HG03103 (cell line): ENCODE results near the gene OXSR1.
A peak's percentile ranks its signal among the peaks of the same experiment; 100 is the strongest.
"Not testable (repeated sequence)": the region's sequence is repeated elsewhere in the genome, so short reads cannot be mapped to it uniquely, and the experiment has no call there.

Source experiments
- ATAC-seq: cut with Tn5 transposase; IDR thresholded peaks from one replicate; pipeline ENCODE4 v1.9.1; 2021; ENCODE audit warnings: low read depth; ENCODE audit not compliant: unreplicated experiment

The OXSR1 gene

DNA sequence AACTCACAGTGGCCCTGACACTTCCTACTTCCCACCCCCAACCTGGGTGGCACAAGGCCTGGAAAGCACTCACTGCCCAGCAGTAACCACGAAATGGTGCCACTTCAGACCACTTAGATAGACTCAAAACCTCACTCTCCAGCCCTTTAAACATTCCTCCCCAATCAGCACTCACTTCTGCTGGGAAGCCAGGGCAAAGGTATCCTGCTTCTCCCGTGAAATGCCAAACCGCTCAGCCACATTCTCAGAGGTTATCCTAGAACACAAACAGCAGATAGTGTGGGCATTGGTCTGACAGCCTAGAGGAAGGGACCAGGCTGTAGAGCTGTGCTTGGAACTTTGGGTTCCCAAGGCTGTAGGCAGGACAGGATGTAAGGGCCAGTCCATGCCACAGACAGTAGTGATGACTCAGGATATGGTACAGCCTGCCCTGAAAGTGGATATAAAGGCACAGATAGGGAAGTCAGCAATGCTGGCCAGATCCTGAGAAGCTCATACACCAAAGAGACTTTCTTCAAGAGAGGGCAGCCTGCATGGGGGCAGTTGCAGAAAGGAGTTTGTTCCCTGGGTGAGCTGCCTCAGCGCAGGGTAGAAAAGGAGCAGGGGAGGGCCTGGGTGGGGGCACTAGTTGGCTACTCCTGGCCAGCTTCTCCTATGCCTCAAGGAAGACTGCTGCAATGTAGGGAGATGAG lies 37.6 kb upstream of the OXSR1 start:
- no peak for ATAC-seq

DNA sequence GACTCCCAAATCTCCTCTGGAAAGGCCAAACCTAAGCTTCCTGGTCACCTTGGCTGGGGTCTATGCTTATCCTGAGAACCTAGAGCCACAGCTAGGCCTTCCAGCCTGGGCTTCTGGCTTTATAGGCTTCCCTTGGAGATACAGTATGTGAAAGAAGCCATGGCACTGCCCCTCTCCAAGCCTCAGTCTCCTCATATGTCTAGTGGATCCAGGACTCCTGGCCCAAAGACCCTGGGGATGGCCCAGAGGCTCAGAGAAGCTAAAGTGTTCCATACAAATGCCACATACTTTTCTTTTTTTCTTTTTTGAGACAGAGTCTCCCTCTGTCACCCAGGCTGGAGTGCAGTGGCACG lies 37.1 kb upstream of the OXSR1 start:
- ATAC-seq: no peak

DNA sequence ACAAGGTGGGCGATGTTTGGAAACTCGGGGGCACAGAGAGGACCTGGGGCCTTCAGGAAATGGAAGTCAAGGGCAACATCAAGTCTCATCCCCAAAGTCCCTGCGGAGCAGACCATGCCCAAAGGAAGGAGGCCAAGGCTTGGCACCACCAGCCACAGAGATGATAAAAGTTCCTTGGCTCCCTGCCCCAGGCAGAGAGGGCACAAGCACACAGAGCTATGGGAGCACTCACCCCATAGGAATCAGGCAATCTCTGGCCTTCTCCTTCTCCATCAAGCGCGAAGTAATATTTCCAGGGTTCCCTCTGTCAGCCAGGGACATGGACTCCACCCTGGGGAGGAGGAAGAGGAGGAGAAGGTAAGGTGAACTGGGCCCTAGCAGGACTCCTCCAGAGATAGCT lies 36.3 kb upstream of the OXSR1 start:
- ATAC-seq: no peak

DNA sequence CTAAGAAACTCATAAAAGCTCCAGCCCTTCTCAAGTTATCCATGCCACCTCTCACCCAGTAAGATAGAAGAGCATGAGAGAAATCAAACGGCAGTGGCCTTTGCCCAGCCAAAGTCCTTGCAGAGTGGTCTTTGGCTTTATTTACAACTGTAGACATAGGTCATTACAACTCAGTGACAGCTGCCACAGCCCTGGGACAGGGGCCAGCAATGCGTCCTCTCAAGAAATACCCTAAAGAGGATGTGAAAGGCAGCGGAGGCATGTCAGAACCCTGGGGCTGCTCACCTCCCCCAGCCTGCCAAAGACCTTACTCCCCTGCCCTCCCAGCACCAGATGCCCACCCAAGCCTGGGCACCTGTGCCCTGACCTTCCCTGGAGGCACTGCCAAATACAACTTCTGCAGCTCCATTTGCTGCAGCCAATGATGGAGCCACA lies 34.7 kb upstream of the OXSR1 start:
- no peak for ATAC-seq

DNA sequence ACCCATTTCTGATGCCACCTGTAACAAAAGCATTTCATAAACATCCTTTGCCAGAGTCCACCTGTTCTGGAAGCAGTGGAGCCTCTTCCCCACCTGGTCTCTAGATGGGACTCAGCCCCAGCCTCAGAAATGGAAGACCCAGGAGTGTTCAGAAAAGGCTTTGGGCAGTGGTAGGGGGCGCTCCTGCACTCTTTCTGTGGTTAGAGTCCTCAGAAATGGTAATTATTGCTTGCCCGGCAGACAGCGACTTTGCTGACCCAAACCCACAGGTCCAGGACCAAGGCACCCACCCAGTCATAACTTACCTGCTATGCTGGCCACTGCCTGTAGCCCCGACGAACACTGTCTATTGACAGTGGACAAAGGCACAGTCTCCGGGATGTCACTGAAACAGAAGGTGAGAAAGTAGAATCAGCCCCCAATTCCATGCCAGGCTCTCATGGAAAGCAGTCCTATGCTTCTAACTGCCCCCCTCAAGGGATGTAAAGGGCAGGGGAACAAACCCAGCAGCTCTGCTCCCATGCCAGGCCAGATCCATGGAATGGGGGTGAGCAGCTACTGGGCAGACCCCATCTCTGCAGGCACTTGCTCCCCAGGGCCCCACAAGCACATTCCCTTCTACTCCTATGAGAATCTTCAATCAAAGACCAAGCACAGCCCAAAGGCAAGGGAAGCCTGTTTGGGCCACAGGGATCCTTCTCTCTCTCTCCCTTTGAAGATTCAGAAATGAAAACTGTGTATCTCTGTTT lies 33.5 kb upstream of the OXSR1 start:
- no peak for ATAC-seq

DNA sequence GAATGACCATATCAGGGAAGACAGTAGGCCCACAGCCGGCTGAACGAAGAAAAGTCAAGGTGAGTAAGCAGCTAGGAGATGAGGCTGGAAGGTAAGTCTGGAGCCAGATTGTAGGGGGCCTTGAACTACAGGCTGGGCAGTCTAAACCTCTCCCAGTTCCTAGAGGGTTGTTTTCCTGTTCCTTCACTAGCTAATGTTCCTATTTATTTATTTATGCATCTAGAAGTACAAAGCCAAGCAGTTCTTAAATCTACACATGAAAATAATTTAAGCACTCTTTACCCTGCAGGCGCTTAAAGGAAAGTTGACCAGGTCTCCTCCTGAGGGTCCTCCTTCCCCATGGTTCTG lies 32.2 kb upstream of the OXSR1 start:
- ATAC-seq: no peak

DNA sequence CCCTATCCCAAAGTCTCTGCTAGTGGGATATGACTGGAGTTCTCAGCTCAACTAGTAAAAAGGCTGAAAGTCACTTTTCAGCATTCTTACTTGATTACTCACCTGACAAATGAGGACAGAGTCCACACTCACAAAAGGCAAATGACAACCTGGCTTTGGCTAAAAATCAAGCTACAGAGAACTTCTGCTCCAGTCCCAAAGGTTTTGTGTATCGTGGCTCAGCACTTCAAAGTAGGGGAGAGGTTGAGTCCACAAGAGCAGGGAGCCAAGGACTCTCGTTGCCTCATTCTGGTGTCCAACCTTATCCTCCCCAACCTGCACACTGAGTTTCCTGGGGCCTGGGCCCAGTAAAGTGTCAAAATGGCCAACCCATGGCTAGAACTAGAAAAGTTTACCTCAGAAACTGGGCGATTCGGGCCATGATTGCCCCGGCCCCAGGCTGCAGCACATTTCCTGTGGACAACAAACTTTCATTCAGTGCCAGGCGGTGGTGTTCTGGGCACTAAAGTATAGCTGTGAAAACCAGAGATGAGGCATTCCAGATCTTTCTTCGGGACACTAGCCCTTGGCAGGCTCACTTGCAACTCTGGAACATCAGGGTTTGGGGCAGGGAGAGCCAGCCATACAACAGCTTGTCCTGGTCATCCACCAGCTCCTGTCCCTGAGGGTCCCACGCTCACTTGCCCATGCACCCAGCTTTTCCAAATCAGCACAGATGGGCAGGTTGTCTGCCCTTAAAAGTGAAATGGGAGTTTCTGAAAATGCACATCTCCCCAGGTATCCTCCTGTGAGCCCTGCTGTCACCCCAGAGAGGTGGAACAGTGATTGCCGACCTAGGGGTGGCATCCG lies 31.6 kb upstream of the OXSR1 start:
- ATAC-seq: no peak

DNA sequence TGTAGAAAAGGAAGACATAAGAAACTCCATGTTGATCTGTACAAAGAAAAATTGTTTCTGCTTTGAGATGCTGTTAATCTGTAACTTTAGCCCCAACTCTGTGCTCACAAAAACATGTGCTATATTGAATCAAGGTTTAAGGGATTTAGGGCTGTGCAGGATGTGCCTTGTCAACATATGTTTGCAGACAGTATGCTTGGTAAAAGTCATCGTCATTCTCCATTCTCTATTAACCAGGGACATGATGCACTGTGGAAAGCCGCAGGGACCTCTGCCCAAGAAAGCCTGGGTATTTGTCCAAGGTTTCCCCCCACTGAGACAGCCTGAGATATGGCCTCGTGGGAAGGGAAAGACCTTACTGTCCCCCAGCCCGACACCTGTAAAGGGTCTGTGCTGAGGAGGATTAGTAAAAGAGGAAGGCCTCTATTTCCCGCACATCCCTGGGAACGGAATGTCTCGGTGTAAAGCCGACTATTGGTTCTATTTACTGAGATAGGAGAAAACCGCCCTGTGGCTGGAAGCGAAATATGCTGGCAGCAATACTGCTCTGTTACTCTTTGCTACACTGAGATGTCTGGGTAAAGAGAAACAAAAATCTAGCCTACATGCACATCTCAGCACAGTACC lies 30.7 kb upstream of the OXSR1 start:
- ATAC-seq: not testable (repeated sequence)

DNA sequence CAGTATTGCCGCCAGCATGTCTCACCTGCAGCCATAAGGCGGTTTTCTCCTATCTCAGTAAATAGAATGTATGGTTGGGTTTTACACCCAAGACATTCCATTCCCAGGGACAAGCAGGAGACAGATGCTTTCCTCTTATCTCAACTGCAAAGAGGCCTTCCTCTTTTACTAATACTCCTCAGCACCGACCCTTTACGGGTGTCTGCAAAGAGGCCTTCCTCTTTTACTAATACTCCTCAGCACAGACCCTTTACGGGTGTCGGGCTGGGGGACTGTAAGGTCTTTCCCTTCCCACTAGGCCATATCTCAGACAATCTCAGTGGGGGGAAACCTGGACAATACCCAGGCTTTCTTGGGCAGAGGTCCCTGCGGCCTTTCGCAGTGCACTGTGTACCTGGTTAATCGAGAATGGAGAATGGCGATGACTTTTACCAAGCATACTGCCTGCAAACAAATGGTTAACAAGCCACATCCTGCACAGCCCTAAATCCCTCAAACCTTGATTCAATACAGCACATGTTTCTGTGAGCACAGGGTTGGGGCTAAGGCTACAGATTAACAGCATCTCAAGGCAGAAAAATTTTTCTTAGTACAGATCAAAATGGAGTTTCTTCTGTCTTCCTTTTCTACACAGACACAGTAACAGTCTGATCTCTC lies 29.6 kb upstream of the OXSR1 start:
- not testable (repeated sequence) for ATAC-seq

DNA sequence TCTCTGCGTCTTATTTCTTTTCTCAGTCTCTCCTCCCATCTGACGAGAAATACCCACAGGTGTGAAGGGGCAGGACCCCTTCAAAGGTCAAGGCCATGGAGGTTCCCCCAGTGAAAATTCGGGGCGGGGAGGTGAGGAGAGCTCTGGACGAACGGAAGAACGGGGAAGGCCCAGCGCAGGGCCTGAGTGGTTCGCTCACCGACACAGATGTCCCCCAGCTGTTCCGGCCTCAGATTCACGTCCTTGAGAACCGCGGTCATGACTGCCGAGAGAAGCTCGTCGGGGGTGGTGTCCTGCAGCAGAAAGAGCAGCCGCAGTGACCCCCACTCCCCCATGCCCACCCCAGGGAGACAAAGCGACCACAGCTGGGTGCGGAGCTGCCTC lies 29.0 kb upstream of the OXSR1 start:
- no peak for ATAC-seq

DNA sequence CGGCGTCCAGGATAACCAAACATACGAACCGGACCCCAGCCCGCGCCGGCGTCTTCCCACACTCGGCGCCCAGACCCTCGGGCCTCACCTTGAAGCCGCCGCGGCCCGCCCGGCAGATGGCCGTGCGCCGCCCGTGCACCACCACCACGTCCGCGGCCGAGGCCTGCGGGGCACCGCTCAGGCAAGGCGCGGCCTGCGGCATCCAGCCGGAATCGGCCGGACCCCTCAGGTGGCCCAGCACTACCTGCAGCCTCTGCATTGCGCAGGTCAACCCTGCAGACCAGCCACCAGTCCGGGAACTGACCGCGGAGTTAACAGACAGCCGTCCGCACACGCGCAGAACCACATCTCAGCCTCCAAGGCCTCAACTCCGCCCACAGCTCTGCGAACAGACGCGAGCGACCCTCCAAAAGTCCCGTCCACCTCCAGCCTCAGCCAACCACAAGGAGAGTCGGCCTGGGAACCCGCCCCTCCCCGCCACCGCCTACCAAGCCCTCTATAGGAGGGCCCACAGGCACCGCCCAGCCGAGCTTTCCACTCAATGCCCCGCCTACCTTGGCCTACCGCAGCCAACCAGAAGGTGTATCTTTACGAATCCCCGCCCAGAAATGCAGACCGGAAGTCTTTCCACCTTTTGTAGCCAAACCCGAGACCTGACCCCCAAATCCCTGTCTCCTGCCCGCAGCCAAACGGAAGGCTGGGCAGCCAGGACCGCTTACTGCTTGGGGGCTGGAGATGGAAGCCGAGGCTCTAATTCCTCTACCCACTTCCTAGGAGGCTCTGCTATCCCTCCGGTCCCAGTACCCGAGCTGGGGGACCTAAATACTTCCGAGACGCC lies 28.3 kb upstream of the OXSR1 start, which contains the start of gene ACAA1:
ACAA1 (minus strand) TSS at position 351 of the 838 bp plus-strand sequence; CDS start at position 259, 92 bp downstream.
- ATAC-seq: peak; percentile 84

DNA sequence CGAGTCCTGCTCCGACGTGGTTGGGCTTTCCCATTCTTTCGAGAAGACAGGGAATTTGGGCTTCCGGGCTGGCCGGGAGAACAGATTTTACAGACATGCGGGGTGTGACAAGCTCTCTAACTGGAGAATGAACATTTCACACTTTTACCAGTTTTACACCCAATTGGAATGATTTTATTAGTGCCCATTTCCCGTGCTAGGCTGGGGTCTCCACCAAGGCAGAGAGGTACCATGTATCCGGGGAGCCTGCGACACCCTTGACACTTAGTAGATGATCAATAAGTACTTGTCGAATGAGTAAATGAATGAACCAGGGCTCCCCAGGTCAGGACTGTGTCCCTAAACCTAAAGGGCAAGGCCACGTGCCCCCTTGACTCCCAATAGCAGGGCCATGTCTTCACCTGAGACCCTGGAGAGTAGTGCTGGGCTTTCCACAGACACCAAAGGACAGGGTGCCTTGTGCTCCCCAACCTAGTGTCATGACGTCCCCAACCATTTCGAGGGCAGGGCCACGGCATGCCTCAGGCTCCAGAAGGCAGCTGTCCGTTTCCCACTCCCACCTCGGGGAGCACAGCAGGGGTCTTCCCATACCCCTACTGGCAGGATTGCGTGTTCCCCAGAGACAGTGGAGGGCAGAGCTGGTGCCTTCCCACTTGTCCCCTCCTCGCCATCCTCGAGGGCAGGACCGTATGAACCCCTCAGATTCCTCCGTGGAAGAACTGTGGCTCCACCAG lies 27.6 kb upstream of the OXSR1 start:
- no peak for ATAC-seq

DNA sequence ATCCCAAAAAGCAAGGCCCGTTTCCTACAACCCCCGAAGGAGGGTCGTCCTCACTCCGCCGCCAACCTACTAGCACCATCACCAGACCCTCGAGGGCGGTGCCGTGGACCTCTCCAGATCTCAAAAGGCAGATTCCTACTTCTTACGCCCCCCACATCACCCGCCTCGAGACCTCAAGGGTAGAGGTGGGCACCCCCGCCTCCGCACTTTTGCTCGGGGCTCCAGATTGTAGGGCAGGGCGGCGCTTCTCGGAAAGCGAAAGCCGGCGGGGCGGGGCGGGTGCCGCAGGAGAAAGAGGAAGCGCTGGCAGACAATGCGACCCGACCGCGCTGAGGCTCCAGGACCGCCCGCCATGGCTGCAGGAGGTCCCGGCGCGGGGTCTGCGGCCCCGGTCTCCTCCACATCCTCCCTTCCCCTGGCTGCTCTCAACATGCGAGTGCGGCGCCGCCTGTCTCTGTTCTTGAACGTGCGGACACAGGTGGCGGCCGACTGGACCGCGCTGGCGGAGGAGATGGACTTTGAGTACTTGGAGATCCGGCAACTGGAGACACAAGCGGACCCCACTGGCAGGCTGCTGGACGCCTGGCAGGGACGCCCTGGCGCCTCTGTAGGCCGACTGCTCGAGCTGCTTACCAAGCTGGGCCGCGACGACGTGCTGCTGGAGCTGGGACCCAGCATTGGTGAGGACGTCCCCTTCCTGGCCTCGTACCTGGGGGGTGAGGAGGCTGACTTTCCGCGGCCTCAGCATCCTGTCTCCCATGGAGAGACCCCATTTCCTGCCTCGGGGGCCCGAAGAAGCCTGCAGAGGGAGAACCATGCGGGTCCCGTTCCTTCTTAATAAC lies 26.8 kb upstream of the OXSR1 start, which contains the start of gene MYD88:
MYD88 (plus strand) TSS at position 313 of the 842 bp plus-strand sequence; CDS start at position 353, 40 bp downstream.
- peak; percentile 32 for ATAC-seq

DNA sequence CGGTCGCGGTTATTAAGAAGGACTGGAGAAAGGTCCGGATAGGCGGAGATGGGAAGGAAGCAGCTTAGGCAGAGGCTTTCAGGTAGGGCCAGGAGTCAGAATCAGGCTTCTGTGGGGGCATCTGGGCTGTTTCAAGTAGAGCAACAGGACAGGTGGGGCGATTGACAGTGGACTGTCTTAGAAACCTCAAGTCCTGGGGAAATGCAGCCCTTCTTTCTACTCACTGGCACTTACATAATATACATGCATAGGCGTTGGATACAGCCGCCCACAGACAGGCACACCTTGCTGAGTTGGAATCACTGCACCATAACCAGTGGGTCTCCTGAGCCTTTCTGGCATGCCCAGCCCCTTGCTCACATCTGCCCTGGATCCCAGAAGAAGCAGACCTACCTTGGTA lies 26.1 kb upstream of the OXSR1 start:
- ATAC-seq: no peak

DNA sequence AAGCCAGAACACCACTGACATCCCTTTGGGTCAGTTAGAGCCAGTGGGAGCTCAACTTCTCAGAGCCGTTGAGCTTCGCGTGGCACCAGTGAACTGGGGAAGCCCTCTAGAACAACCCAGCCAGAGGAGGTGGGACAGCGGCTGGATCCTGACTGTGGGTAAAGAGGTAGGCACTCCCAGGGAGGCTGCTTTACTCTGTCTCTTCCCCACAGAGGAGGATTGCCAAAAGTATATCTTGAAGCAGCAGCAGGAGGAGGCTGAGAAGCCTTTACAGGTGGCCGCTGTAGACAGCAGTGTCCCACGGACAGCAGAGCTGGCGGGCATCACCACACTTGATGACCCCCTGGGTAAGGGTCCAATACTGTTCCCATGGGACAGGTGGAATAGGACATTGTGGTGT lies 25.7 kb upstream of the OXSR1 start:
- no peak for ATAC-seq

DNA sequence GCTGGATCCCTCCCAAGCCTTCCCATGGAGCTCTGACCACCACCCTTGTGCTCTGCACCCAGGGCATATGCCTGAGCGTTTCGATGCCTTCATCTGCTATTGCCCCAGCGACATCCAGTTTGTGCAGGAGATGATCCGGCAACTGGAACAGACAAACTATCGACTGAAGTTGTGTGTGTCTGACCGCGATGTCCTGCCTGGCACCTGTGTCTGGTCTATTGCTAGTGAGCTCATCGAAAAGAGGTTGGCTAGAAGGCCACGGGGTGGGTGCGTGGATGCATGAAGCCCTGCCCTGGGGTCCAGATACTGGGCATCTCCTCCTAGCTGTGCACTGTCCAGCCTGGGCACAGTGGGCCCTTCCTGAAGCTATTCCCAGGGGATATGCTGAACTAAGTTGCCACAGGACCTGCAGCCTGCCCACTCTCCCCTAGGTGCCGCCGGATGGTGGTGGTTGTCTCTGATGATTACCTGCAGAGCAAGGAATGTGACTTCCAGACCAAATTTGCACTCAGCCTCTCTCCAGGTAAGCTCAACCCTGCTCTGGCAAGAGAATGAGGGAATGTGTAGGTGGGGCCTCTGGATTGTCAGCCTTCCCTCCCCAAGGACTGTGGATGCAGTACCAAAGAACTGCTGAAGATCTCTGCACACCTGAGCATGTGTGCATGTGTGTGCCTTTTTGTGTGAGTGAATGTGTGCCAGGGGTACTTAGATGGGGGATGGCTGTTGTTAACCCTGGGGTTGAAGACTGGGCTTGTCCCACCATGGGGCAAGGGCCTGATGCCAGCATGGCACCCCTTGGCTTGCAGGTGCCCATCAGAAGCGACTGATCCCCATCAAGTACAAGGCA lies 24.8 kb upstream of the OXSR1 start:
- no peak for ATAC-seq
